ENCODE data around the gene PPP6R2. TPM values are rescaled to one million over a fixed set of nuclear protein-coding genes. Genes with fewer than 3 reads are reported as not detected.

Gene PPP6R2
- total RNA-seq, 3 donors from 2014 or later: 48.3 to 54.1 (median 49.5) TPM

- intact Hi-C loops (cut with DNase I; ENCODE audit: low total_unique reads): no loop called here
- H3K36me3 ChIP-seq: no peaks in the 10 kb centered on the region
- H3K9me3 ChIP-seq: no peaks in the 10 kb centered on the region
- H3K27ac ChIP-seq: no peak within 1 kb of the TSS
- TF ChIP-seq POLR2AphosphoS5 (IDR thresholded peaks at IDR 0.05): no peak
- TF ChIP-seq CTCF (IDR thresholded peaks at IDR 0.05): no peak
- TF ChIP-seq POLR2A (IDR thresholded peaks at IDR 0.05): no peak
- peaks cover 4 to 10% of the 10 kb centered on the region in 2 donors for H3K4me1 ChIP-seq
- H3K27me3 ChIP-seq: peaks cover 8 to 16% of the 10 kb centered on the region in 2 donors
- no peak for DNase-seq (ENCODE audit: low spot score in 2 of 2)
- peak within 1 kb of the TSS; percentile 34 to 85 (median 54) for H3K4me3 ChIP-seq
Observed at GRCh38 chr22:50481440-50482106, 138.4 kb downstream of the PPP6R2 start, which contains the start of gene ADM2. ADM2 (plus strand) TSS chr22:50481543; CDS start chr22:50481848, 305 bp downstream.

- no peak overlapping the region for H3K27ac ChIP-seq
Observed at GRCh38 chr22:50482107-50483074, 139.3 kb downstream of the PPP6R2 start.

GRCh38 chr22:50483106-50483505 lies 140.0 kb downstream of the PPP6R2 start:
- no peak for DNase-seq (ENCODE audit: low spot score in 2 of 2)
- H3K27ac ChIP-seq: no peak overlapping the region
- H3K27me3 ChIP-seq: peaks cover 8 to 16% of the 10 kb centered on the region in 2 donors
- no peak overlapping the region for H3K4me3 ChIP-seq
- H3K9me3 ChIP-seq: no peaks in the 10 kb centered on the region
- H3K36me3 ChIP-seq: no peaks in the 10 kb centered on the region
- intact Hi-C loops (cut with DNase I; ENCODE audit: low total_unique reads): no loop called here
- peaks cover 4 to 10% of the 10 kb centered on the region in 2 donors for H3K4me1 ChIP-seq
- TF ChIP-seq POLR2AphosphoS5 (IDR thresholded peaks at IDR 0.05) (no peak), POLR2A (IDR thresholded peaks at IDR 0.05) (no peak), CTCF (IDR thresholded peaks at IDR 0.05) (no peak)

More at GRCh38 chr22:50482107-50483074, 139.3 kb downstream of the PPP6R2 start:
- no peak for DNase-seq (ENCODE audit: low spot score in 2 of 2)
- H3K4me3 ChIP-seq: peak overlapping the region in 2 of 3 donors; percentile 54 to 85
- no peaks in the 10 kb centered on the region for H3K9me3 ChIP-seq
- peaks cover 4 to 10% of the 10 kb centered on the region in 2 donors for H3K4me1 ChIP-seq
- intact Hi-C loops (cut with DNase I; ENCODE audit: low total_unique reads): no loop called here
- TF ChIP-seq CTCF (IDR thresholded peaks at IDR 0.05) (no peak), POLR2A (IDR thresholded peaks at IDR 0.05) (no peak), POLR2AphosphoS5 (IDR thresholded peaks at IDR 0.05) (no peak)
- peaks cover 8 to 16% of the 10 kb centered on the region in 2 donors for H3K27me3 ChIP-seq
- no peaks in the 10 kb centered on the region for H3K36me3 ChIP-seq

- Histone ChIP-seq H3K4me3 (no peak overlapping the region), H3K36me3 (no peaks in the 10 kb centered on the region), H3K27me3 (peaks cover 8 to 16% of the 10 kb centered on the region in 2 donors), H3K4me1 (peaks cover 4 to 10% of the 10 kb centered on the region in 2 donors), H3K9me3 (no peaks in the 10 kb centered on the region), H3K27ac (no peak overlapping the region)
- DNase-seq (ENCODE audit: low spot score in 2 of 2): no peak
- TF ChIP-seq CTCF (IDR thresholded peaks at IDR 0.05): no peak
- TF ChIP-seq POLR2A (IDR thresholded peaks at IDR 0.05): no peak
- no peak for TF ChIP-seq POLR2AphosphoS5 (IDR thresholded peaks at IDR 0.05)
- intact Hi-C loops (cut with DNase I; ENCODE audit: low total_unique reads): no loop called here
Observed at GRCh38 chr22:50483556-50483955, 140.4 kb downstream of the PPP6R2 start.

All from breast epithelium (tissue), 4 donors.